Endothelial cell of umbilical vein (primary cell): ENCODE results near the gene NIPA2. TPM values are rescaled to one million over a fixed set of nuclear protein-coding genes. Genes with fewer than 3 reads are reported as not detected.

ENCODE experiments used
- BruUV-seq: library from RNA; stranded (reverse); fragments of 400-500 nt; replicated peaks from 2 replicates; lab custom pipeline; 2021; lab: Mats Ljungman, UMichigan
- CTCF ChIA-PET: fragments of 300-600, 350-600 bp; sonication (Branson Sonifier 250); formaldehyde crosslinking; loops from one replicate; lab custom pipeline; 2021; ENCODE audit warnings: antibody characterized with exemption, inconsistent platforms; lab: Charles Lee
- POLR2A ChIA-PET: fragments of 300-600, 350-600 bp; sonication (Branson Sonifier 250); formaldehyde crosslinking; loops from one replicate; lab custom pipeline; 2021; ENCODE audit warnings: antibody characterized with exemption, inconsistent platforms; lab: Charles Lee
- DNase-seq: peaks from one replicate; pipeline ENCODE4 v3.0.0-alpha.2; 2011; ENCODE audit warnings: low read depth, low spot score
- FAIRE-seq: peaks from 2 replicates; lab custom pipeline; 2011; peaks lifted over from hg19 to GRCh38; lab: Jason Lieb, UNC
- H2AFZ ChIP-seq: 2 replicates; pipeline ENCODE4 v1.6.0; 2012; ENCODE audit warnings: low read depth, low read length, control low read depth, inconsistent platforms
- H3K27ac ChIP-seq: 2 replicates; pipeline ENCODE4 v1.5.1; 2011; ENCODE audit warnings: low read depth, mild to moderate bottlenecking, control low read depth, low read length, moderate library complexity; ENCODE audit not compliant: insufficient read depth
- H3K27me3 ChIP-seq, 2 experiments: 2 replicates each; pipeline versions ENCODE4 v1.6.0 to v1.6.1; 2011; ENCODE audit warnings: low read length in 2 of 2, mixed read lengths in 1 of 2; ENCODE audit not compliant: control insufficient read depth in 2 of 2, insufficient read depth in 2 of 2
- H3K36me3 ChIP-seq, 2 experiments: 2 replicates in 1 of 2; 3 replicates in 1 of 2; pipeline ENCODE4 v1.5.1; 2011; ENCODE audit warnings: low read length in 2 of 2, mild to moderate bottlenecking in 1 of 2, moderate library complexity in 1 of 2; ENCODE audit not compliant: control insufficient read depth in 2 of 2, insufficient read depth in 2 of 2; ENCODE audit errors: extremely low read depth in 1 of 2
- H3K4me1 ChIP-seq: 3 replicates; pipeline ENCODE4 v1.5.1; 2011; ENCODE audit warnings: mild to moderate bottlenecking, low read length; ENCODE audit not compliant: control insufficient read depth, insufficient read depth; ENCODE audit errors: extremely low read depth
- H3K4me2 ChIP-seq: 2 replicates; pipeline ENCODE4 v1.6.1; 2011; ENCODE audit warnings: low read length, control low read depth, mixed read lengths; ENCODE audit not compliant: insufficient read depth
- H3K4me3 ChIP-seq, 3 experiments: fragments of 200-600 bp in 1 of 3; sonication (generic), shearing (Covaris generic) in 1 of 3; replicated peaks in 1 of 3; 2 replicates each; pipeline ENCODE4 v1.5.1; 2011 to 2016; ENCODE audit warnings: control low read depth in 3 of 3, low read length in 3 of 3, mild to moderate bottlenecking in 2 of 3, inconsistent platforms in 1 of 3, low read depth in 1 of 3, moderate library complexity in 1 of 3; ENCODE audit not compliant: insufficient read depth in 1 of 3
- H3K79me2 ChIP-seq: 2 replicates; pipeline ENCODE4 v1.6.0; 2012; ENCODE audit warnings: low read length, inconsistent platforms; ENCODE audit not compliant: control insufficient read depth, insufficient read depth
- H3K9ac ChIP-seq: replicated peaks from 2 replicates; pipeline ENCODE3; 2011; ENCODE audit warnings: low read length, control low read depth; ENCODE audit not compliant: insufficient read depth; ENCODE audit errors: extremely low read depth
- H3K9me1 ChIP-seq: replicated peaks from 3 replicates; pipeline ENCODE4 v1.6.0; 2011; ENCODE audit warnings: mild to moderate bottlenecking, low read length; ENCODE audit not compliant: control insufficient read depth, insufficient read depth; ENCODE audit errors: extremely low read depth
- H3K9me3 ChIP-seq: replicated peaks from 2 replicates; pipeline ENCODE4 v1.5.1; 2012; ENCODE audit warnings: low read length, inconsistent platforms; ENCODE audit not compliant: control insufficient read depth, insufficient read depth
- H4K20me1 ChIP-seq: replicated peaks from 2 replicates; pipeline ENCODE3; 2011; ENCODE audit warnings: mild to moderate bottlenecking, low read length; ENCODE audit not compliant: control insufficient read depth, insufficient read depth; ENCODE audit errors: extremely low read depth
- EZH2 ChIP-seq: IDR thresholded peaks from 2 replicates; pipeline ENCODE4 v1.6.1; 2012; ENCODE audit warnings: borderline replicate concordance, low read depth, mild to moderate bottlenecking, moderate library complexity, low read length, inconsistent platforms; ENCODE audit not compliant: severe bottlenecking
- FOS ChIP-seq: IDR thresholded peaks from 2 replicates; pipeline ENCODE4 v1.6.1; 2011; ENCODE audit warnings: mild to moderate bottlenecking, low read length, moderate library complexity, borderline replicate concordance; ENCODE audit not compliant: insufficient read depth
- GATA2 ChIP-seq: IDR thresholded peaks from 2 replicates; pipeline ENCODE4 v1.7.0; 2011; ENCODE audit warnings: low read depth, mild to moderate bottlenecking, moderate library complexity, mixed read lengths, low read length; ENCODE audit not compliant: insufficient read length, insufficient read depth
- JUN ChIP-seq: IDR thresholded peaks from 2 replicates; pipeline ENCODE4 v1.6.1; 2011; ENCODE audit warnings: borderline replicate concordance, low read depth; ENCODE audit not compliant: insufficient read length, insufficient read depth
- MYC ChIP-seq: IDR thresholded peaks from one replicate; pipeline ENCODE4 v1.6.1; 2011; ENCODE audit warnings: mild to moderate bottlenecking, low read depth, low read length
- POLR2A ChIP-seq: IDR thresholded peaks from 2 replicates; pipeline ENCODE4 v1.6.1; 2012; ENCODE audit warnings: low read depth, mild to moderate bottlenecking, control low read depth, low read length
- POLR2AphosphoS5 ChIP-seq: IDR thresholded peaks from 2 replicates; pipeline ENCODE4 v1.6.1; 2012; ENCODE audit warnings: low read depth, mild to moderate bottlenecking, control low read depth, low read length, moderate library complexity; ENCODE audit not compliant: insufficient read depth
- dilution Hi-C: fragments of 300-500 bp; cut with MboI; formaldehyde crosslinking; loops from one replicate; pipeline ENCODE4 v1.15.0; 2019; ENCODE audit warnings: low sequenced_read_pairs; ENCODE audit not compliant: extremely low pct_ligation_motif_present
- intact Hi-C: fragments of 100-400 bp; cut with micrococcal nuclease; formaldehyde crosslinking; loops from one replicate; pipeline ENCODE4 v1.10.0; 2022
- polyA plus RNA-seq, 4 experiments: library from polyadenylated mRNA; depleted of rRNA in 3 of 4; stranded (reverse) in 3 of 4; unstranded in 1 of 4; fragments of >200 nt; gene quantifications; 2 replicates each; pipeline versions ENCODE4 v1.2.1 to v1.2.3, GENCODE V29; 2011 to 2012; ENCODE audit warnings: missing spikeins in 1 of 4
- total RNA-seq: library from RNA; stranded (reverse); gene quantifications from 2 replicates; pipeline ENCODE4 v1.2.3, GENCODE V29; 2021
- TF ChIP-seq, protein P1 (sequence below), 2 donors: IDR thresholded peaks; 1 replicate in 1 of 2; 2 replicates in 1 of 2; pipeline ENCODE4 v1.5.1; 2011; ENCODE audit warnings: low read length in 2 of 2, mild to moderate bottlenecking in 2 of 2, moderate library complexity in 2 of 2, control low read depth in 1 of 2, inconsistent platforms in 1 of 2, low read depth in 1 of 2; ENCODE audit not compliant: insufficient read depth in 1 of 2; ENCODE audit errors: extremely low read depth in 1 of 2
- TF ChIP-seq, protein P2 (sequence below): IDR thresholded peaks from 2 replicates; pipeline ENCODE4 v1.6.1; 2011; ENCODE audit not compliant: insufficient read depth, insufficient read length

NIPA2 gene
- total and polyA plus RNA-seq, 2 donors (not counting 3 experiments of a cell fraction or from before 2014, with no cell fraction given): 55.2 to 75.7 TPM

DNA sequence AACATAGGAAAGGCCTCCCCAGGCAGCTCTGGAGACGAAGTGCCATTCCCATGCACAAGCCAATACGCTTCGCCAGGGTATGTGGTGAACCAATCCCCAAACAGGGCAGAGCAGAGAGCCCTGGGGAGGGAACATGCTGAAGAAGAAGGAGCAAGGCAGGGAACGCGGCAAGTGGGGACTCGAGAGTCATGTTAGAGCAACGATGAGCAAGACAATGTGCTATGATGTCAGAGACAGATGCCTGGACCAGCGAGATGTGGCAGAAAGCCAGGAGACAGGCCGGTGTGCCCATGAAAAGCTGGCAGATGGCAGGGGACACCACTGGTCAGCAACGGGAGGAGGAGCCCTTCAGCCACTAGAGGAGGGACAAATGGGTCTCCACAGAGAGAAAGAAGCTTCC, 39.6 kb downstream of the NIPA2 start:
- peaks cover 6 to 42% of the 10 kb centered on the region in 2 experiments for H3K36me3 ChIP-seq
- H3K4me3 ChIP-seq: no peak overlapping the region
- dilution Hi-C loops (no loop called here), intact Hi-C loops (no loop called here)
- no TSS peak for BruUV-seq
- TF ChIP-seq, protein P1, sequence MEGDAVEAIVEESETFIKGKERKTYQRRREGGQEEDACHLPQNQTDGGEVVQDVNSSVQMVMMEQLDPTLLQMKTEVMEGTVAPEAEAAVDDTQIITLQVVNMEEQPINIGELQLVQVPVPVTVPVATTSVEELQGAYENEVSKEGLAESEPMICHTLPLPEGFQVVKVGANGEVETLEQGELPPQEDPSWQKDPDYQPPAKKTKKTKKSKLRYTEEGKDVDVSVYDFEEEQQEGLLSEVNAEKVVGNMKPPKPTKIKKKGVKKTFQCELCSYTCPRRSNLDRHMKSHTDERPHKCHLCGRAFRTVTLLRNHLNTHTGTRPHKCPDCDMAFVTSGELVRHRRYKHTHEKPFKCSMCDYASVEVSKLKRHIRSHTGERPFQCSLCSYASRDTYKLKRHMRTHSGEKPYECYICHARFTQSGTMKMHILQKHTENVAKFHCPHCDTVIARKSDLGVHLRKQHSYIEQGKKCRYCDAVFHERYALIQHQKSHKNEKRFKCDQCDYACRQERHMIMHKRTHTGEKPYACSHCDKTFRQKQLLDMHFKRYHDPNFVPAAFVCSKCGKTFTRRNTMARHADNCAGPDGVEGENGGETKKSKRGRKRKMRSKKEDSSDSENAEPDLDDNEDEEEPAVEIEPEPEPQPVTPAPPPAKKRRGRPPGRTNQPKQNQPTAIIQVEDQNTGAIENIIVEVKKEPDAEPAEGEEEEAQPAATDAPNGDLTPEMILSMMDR (IDR thresholded peaks at IDR 0.05; ENCODE audit: extremely low read depth in 1 of 2, insufficient read depth in 1 of 2, low read depth in 1 of 2, low read length in 2 of 2): no peak
- TF ChIP-seq POLR2A: no peak
- TF ChIP-seq, protein P2, sequence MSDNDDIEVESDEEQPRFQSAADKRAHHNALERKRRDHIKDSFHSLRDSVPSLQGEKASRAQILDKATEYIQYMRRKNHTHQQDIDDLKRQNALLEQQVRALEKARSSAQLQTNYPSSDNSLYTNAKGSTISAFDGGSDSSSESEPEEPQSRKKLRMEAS: no peak
- TF ChIP-seq GATA2: no peak
- no peak for TF ChIP-seq EZH2
- no peak for TF ChIP-seq POLR2AphosphoS5
- no peak for TF ChIP-seq MYC
- no peak for TF ChIP-seq FOS
- TF ChIP-seq JUN: no peak
- no peaks in the 10 kb centered on the region for H3K79me2 ChIP-seq
- FAIRE-seq (no peak), DNase-seq (no peak)
- H3K4me2 ChIP-seq: no peak overlapping the region
- POLR2A ChIA-PET: no interaction called here
- CTCF ChIA-PET: interaction anchor here (0.5 kb wide), 1 partner anchor 10 kb away, joined by 3 read pairs; no protein-coding TSS in a partner anchor
- no peaks in the 10 kb centered on the region for H3K9me1 ChIP-seq
- no peak overlapping the region for H2AFZ ChIP-seq
- no peaks in the 10 kb centered on the region for H3K9me3 ChIP-seq
- no peak overlapping the region for H3K9ac ChIP-seq
- no peaks in the 10 kb centered on the region for H3K4me1 ChIP-seq
- no peaks in the 10 kb centered on the region for H3K27me3 ChIP-seq
- no peaks in the 10 kb centered on the region for H4K20me1 ChIP-seq
- no peak overlapping the region for H3K27ac ChIP-seq
